ENCODE measurements around the gene LRP1B.

LRP1B gene

DNA sequence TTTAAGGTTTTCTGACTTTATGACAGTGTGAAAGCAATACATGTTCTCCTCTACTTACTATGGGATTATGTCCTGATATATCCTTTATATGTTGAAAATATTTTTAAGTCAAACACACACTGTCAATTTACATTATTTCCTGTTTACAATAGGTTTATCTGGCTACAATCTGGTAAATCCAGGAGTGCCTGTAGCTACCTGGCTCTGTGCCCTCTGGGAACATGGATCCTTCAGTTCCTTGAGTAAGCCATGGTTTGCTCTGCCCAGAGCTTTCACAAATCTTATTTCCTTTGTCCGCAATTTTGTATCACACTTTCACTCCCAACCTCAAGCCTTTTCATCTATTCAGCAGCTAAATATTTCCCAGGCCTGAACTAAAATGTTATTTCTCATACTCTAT, 1768.5 kb downstream of the LRP1B start:
- Histone ChIP-seq H3K27me3 (ENCODE audit: control insufficient read depth, low read length) (no peaks in the 10 kb centered on the region), H3K79me2 (ENCODE audit: control insufficient read depth, low read length) (no peaks in the 10 kb centered on the region), H3K36me3 (ENCODE audit: control insufficient read depth, low read length) (no peaks in the 10 kb centered on the region), H3K4me2 (ENCODE audit: low read length) (no peak overlapping the region), H3F3A (ENCODE audit: control insufficient read depth, insufficient read depth) (no peaks in the 10 kb centered on the region), H3K9me3 (ENCODE audit: control insufficient read depth, insufficient read depth, low read length) (no peaks in the 10 kb centered on the region), H3K9me2 (replicated peaks; ENCODE audit: control insufficient read depth, low read length) (no peaks in the 10 kb centered on the region), H4K20me1 (ENCODE audit: control insufficient read depth, insufficient read depth, low read depth, low read length) (no peaks in the 10 kb centered on the region), H3K4me3 (ENCODE audit: low read length) (no peak overlapping the region), H3K4me1 (ENCODE audit: control insufficient read depth, low read length) (no peaks in the 10 kb centered on the region), H3K27ac (ENCODE audit: low read depth, low read length) (no peak overlapping the region)
- TF ChIP-seq CTCF (IDR thresholded peaks at IDR 0.05; ENCODE audit: low read depth, low read length, poor library complexity, severe bottlenecking) (no peak), EZH2phosphoT487 (IDR thresholded peaks at IDR 0.05; ENCODE audit: borderline replicate concordance, low read length) (no peak)

DNA sequence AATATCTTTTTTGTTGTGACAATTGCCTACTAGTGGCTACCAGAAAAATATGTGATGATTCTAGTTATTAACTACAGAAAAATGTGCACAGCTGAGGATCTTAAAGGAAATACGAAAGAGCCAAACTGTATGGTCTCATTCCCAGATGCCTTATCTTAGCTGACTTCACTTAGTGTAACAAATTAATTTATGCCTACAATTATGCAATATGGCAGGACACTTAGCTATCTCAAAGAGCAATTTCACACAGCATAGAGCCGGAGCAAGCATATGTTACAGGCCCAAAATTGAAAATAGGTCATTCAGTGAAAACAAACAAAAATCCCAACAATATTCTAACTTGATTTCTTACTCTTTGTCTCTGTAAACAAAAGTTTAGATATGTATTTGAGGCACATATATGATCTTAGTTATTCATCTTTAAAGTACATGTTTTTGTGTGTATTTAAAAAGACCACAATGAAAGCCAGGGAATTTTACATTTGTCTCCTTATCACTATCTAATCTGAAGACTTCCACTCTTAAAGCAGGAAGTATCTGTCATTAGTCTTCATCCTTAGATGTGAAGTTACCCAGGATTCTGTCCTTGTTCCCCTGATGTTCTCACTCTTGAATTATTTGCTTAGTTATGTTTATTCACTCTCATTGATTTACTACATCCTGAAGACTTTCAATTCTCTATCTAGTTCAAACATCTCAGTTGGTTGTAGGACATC, 1771.6 kb downstream of the LRP1B start:
- H3K4me2 ChIP-seq (ENCODE audit: low read length) = no peak overlapping the region
- H3K4me1 ChIP-seq (ENCODE audit: control insufficient read depth, low read length) = no peaks in the 10 kb centered on the region
- no peak overlapping the region for H3K27ac ChIP-seq (ENCODE audit: low read depth, low read length)
- H3F3A ChIP-seq (ENCODE audit: control insufficient read depth, insufficient read depth) = no peaks in the 10 kb centered on the region
- no peaks in the 10 kb centered on the region for H3K27me3 ChIP-seq (ENCODE audit: control insufficient read depth, low read length)
- H3K4me3 ChIP-seq (ENCODE audit: low read length) = no peak overlapping the region
- no peaks in the 10 kb centered on the region for H4K20me1 ChIP-seq (ENCODE audit: control insufficient read depth, insufficient read depth, low read depth, low read length)
- no peaks in the 10 kb centered on the region for H3K79me2 ChIP-seq (ENCODE audit: control insufficient read depth, low read length)
- no peaks in the 10 kb centered on the region for H3K9me2 ChIP-seq (replicated peaks; ENCODE audit: control insufficient read depth, low read length)
- no peaks in the 10 kb centered on the region for H3K36me3 ChIP-seq (ENCODE audit: control insufficient read depth, low read length)
- TF ChIP-seq EZH2phosphoT487 (IDR thresholded peaks at IDR 0.05; ENCODE audit: borderline replicate concordance, low read length) (no peak), CTCF (IDR thresholded peaks at IDR 0.05; ENCODE audit: low read depth, low read length, poor library complexity, severe bottlenecking) (no peak)
- no peaks in the 10 kb centered on the region for H3K9me3 ChIP-seq (ENCODE audit: control insufficient read depth, insufficient read depth, low read length)

DNA sequence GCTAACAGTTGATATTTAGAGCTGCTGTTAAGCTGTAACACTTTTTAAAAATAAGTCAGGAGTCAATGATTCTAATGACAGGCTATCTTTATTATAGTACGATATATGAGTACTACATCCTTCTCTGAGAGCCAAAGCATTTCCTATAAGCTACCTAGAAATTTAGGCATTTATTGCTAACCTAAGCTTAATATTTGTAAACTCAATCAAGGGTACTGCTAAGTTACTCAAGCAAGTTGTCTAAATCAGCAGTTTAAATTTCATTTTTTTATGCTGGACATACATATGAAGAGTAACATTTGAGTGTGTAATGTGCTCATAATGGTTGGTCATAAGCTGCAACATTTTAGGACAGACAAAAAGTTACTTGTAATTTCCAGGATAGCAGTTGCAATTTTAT, 1774.1 kb downstream of the LRP1B start:
- H3K79me2 ChIP-seq (ENCODE audit: control insufficient read depth, low read length) = no peaks in the 10 kb centered on the region
- no peaks in the 10 kb centered on the region for H3F3A ChIP-seq (ENCODE audit: control insufficient read depth, insufficient read depth)
- no peaks in the 10 kb centered on the region for H3K36me3 ChIP-seq (ENCODE audit: control insufficient read depth, low read length)
- TF ChIP-seq CTCF (IDR thresholded peaks at IDR 0.05; ENCODE audit: low read depth, low read length, poor library complexity, severe bottlenecking) (no peak), EZH2phosphoT487 (IDR thresholded peaks at IDR 0.05; ENCODE audit: borderline replicate concordance, low read length) (no peak)
- no peak overlapping the region for H3K4me3 ChIP-seq (ENCODE audit: low read length)
- H4K20me1 ChIP-seq (ENCODE audit: control insufficient read depth, insufficient read depth, low read depth, low read length) = no peaks in the 10 kb centered on the region
- no peak overlapping the region for H3K27ac ChIP-seq (ENCODE audit: low read depth, low read length)
- no peaks in the 10 kb centered on the region for H3K9me3 ChIP-seq (ENCODE audit: control insufficient read depth, insufficient read depth, low read length)
- H3K4me2 ChIP-seq (ENCODE audit: low read length) = no peak overlapping the region
- H3K9me2 ChIP-seq (replicated peaks; ENCODE audit: control insufficient read depth, low read length) = no peaks in the 10 kb centered on the region
- no peaks in the 10 kb centered on the region for H3K27me3 ChIP-seq (ENCODE audit: control insufficient read depth, low read length)
- H3K4me1 ChIP-seq (ENCODE audit: control insufficient read depth, low read length) = no peaks in the 10 kb centered on the region
